HG03558 (cell line): ENCODE results near the gene CMTM3.
"Not testable (repeated sequence)": the region's sequence is repeated elsewhere in the genome, so short reads cannot be mapped to it uniquely, and the experiment has no call there.

Source experiments
- ATAC-seq: cut with Tn5 transposase; IDR thresholded peaks from one replicate; pipeline ENCODE4 v1.9.1; 2021; ENCODE audit warnings: moderate number of reproducible peaks; ENCODE audit not compliant: unreplicated experiment; ENCODE audit errors: extremely low read depth

The CMTM3 gene

DNA sequence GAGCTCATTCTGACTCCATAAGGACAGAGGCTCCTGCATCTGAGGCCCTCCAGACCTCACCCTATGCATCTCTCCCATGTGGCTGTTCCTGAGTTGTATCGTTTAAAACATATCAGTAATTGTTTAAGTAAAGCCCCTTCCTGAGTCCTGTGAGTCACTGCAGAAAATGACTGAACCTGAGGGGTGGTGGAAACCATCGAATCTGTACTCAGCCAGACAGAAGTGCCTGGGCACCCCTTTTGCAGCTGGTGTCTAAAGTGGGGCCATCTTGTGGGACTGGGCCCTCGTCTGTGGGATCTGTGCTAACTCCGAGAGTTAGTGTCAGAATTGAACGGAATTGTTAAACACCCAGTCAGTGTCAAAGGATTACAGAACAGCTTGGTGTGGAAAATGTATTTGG, 25.4 kb downstream of the CMTM3 start:
- ATAC-seq: no peak

DNA sequence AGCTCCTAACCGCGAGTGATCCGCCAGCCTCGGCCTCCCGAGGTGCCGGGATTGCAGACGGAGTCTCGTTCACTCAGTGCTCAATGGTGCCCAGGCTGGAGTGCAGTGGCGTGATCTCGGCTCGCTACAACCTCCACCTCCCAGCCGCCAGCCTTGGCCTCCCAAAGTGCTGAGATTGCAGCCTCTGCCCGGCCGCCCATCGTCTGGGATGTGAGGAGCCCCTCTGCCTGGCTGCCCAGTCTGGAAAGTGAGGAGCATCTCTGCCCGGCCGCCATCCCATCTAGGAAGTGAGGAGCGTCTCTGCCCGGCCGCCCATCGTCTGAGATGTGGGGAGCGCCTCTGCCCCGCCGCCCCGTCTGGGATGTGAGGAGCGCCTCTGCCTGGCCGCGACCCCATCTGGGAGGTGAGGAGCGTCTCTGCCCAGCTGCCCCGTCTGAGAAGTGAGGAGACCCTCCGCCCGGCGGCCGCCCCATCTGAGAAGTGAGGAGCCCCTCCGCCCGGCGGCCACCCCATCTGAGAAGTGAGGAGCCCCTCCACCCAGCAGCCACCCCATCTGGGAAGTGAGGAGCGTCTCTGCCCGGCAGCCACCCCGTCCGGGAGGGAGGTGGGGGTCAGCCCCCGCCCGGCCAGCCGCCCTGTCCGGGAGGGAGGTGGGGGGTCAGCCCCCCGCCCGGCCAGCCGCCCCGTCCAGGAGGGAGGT, 26.2 kb downstream of the CMTM3 start:
- not testable (repeated sequence) for ATAC-seq

DNA sequence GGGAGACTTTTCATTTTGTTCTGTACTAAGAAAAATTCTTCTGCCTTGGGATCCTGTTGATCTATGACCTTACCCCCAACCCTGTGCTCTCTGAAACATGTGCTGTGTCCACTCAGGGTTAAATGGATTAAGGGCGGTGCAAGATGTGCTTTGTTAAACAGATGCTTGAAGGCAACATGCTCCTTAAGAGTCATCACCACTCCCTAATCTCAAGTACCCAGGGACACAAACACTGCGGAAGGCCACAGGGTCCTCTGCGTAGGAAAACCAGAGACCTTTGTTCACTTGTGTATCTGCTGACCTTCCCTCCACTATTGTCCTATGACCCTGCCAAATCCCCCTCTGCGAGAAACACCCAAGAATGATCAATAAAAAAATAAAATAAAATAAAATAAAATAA, 27.1 kb downstream of the CMTM3 start:
- ATAC-seq: not testable (repeated sequence)

DNA sequence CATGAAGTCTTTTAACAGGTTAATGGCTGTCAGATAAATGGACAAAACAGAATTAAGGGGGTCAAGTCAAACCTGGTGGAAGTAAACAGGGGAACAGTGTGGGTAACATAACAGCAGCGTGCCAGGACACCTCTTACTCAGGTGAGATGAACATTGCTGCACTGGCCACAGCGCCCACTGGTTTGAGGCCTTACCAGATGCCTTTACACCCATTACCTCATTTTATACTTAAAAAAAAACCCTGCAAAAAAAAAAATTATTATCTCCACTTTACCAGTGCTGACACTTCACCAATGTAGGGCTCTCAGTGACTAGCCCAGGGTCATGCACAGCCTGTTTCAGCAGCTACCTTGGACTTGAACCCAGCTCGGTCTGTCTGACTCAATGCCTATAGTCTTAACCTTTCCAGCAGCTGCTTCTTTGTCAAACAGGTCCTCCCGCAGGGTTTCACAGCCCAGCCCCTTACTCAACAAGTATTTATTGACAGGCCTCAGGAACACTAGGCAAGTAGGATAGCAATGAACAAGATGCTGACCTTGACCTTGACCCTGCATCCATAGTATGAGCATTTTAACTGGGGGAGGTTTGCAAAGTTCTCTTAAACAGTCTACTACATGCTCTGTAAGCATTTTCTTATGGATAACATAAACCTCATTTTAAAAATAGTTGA, 30.2 kb downstream of the CMTM3 start:
- no peak for ATAC-seq

DNA sequence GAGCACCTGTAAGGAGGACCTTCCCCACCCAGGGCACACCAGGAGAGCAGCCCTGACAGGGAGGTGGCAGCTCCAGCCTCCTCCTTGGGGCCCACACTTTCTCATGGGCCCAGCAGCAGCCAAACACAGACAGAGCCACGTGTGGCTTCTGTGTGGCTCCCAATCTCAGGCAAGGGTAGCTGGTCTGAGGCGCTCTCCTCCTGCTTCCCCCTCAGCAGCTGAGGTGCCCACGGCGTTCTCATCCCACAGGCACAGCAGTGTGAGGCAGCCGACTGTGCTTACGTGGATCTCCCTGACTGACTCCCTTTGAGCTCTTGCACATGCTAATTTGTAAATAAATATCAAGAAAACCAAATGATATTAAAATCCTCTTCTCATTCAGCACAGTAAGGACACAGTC, 30.9 kb downstream of the CMTM3 start:
- ATAC-seq: no peak

DNA sequence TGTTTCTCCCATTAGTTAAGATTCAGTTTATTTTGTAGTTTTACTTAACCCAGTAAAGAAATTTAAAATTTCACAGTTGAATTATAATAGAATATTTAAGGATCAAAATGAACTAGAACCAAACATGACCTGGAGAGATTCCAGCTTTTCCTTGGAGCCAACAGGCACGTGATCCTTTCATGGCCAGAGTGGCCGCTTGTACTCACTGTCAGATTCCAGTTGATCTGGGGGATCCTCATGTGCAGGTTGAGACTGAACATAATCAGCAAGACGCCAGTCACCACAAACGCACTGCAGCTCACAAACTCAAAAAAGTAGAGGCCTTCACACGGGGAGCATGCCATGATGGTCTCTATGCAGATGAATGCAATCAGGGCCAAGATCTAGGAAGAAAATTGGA, 31.7 kb downstream of the CMTM3 start:
- ATAC-seq: no peak

DNA sequence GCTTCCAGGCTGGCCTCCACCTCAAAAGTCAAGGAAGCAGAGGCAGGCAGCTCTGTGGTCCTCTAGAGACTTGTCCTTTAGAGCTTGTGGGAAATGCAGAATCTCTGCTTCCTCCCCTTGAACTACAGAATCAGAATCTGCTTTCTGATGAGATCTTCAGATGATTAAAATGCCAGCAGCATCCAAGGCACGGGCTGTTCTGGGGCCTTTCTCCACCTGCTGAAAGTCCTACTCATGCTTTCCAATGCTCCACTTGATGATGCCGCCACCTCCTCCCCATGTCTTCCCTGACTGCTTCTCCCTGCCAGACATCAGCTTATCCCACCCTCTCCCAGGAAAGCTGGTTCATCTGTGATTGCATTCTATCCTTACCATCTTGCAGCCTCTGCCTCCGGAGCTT, 33.3 kb downstream of the CMTM3 start:
- no peak for ATAC-seq

DNA sequence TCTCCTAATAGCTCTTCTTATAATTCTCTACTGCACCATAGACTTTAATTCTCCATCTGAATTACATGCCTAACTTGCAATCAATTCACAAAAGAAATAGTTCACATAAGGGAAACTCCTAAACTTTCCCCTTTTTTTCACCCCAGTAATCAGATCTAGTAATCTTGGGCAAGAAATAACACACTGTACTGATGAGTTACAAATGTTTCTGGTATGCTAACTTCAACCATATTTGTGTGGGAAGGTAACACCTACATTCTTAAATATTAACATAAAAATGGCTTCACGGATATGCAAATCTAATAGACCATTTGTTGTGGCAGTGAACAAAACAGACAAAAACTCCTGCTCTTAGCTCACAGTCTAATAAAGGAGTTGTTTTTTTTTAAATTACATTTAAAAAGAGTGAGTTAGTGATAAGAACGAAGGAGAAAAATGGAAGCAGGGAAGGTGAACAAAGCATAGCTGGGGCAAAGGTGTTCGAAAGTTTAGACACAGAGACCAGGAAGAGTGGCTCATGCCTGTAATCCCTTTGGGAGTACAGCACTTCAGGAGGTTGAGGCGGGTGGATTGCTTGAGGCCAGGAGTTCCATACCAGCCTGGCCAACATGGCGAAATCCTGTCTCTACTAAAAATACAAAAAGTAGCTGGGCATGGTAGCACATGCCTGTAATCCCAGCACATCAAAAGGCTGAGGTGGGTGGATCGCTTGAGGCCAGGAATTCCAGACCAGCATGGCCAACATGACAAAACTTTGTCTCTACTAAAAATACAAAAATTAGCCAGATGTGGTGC, 34.8 kb downstream of the CMTM3 start:
- no peak for ATAC-seq

DNA sequence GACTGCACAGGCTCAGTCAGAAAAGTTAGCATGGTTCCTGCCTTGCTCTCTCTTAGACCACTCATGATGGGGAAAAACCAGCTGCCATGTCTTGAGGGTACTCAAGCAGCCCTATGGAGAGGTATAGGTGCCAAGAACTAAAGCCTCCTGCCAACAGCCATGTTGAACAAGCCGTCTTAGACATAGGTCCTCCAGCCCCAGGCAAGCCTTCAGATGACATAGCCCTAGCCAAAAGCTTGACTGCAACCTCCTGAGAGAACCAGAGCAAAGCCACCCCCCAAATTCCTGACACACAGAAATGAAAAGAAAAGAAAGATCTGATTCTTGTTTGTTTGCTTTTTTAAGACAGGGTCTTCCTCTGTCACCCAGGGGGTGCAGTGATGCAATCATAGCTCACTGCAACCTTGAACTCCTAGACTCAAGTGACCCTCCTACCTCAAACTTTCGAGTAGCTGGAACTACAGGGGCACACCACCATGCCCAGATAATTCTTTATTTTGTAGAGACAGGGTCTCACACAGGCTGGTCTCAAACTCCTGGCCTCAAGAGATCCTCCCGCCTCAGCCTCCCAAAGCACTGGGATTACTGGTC, 36.3 kb downstream of the CMTM3 start:
- no peak for ATAC-seq

DNA sequence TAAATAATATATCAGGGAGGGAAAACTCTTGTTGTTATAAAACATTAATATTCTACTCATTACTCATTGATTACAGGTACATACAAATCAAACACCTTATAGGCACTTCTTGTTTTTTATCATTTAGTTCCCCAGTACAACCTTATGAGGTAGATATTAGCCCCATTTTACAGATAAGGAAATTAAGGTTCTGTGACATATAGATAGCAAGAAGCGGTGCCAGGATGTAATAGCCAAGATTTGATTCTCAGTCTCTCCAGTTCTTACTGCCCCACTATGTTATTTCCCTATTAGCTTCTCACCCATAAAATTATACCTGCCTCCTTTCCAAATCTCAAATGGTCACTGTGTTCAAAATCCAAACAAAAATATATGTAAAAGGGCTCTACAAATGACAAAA, 36.9 kb downstream of the CMTM3 start:
- ATAC-seq: no peak

DNA sequence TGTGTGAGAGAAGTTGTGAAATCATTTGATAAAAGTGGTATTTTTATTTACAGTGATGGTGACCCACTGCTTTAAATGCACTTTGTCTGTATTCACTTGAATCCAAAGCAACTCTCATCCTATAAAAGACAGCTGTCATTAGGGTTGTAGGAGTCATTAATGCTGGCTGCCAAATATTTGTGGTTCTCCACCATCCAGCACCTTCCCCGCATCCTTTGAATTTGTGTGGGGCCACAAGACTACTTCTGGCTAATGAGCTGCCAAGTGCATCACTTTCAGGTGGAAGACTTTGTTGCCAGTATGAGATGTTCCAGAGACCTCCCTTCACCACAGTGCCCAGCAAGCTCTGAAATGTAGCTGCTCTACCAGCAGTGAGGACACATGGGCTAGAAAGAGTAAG, 43.4 kb downstream of the CMTM3 start:
- no peak for ATAC-seq

DNA sequence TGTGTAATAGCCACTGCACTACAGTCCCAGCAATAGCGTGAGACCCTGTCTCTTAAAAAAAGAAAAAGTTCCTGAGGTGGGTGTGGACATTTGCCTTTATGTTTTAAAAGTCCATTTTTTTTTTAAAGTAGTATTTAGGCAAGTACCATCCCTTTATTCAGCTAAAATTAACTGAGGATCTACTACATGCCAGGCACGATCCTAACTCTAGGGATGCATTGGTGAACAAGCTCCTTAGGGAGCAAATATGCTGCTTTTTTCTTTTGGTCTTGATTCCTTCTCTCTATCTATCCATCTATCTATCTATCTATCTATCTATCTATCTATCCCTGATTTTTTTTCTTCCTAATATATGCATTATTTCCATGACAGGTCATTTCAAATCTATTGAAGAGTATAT, 44.7 kb downstream of the CMTM3 start:
- no peak for ATAC-seq

DNA sequence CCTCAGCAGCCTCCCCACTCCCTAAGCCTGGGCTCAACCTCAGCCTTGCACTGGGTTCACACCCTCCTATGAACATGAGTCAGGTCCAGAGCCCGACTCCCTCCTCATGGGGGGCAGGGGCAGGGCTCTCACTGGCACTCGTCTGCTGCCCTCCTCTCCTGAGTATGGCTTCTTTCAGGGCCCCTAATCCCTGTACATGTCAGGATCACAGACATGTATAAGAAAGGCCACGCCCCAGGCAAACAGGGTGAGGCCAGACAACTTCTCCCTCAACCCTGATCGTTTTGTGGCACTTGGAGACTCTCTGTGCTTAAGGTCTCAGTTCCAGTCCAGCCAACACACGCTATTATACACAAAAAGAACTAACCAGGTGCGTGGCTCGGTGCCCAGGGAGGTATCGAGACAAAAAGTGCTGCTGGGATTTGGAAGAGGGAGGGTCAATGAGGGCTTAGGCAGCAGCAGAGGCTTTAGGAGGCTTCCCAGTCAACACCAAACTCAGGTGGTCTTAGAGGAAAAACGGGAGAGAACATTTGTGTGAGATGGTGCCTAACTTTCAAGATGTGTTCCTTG, 45.2 kb downstream of the CMTM3 start:
- no peak for ATAC-seq

DNA sequence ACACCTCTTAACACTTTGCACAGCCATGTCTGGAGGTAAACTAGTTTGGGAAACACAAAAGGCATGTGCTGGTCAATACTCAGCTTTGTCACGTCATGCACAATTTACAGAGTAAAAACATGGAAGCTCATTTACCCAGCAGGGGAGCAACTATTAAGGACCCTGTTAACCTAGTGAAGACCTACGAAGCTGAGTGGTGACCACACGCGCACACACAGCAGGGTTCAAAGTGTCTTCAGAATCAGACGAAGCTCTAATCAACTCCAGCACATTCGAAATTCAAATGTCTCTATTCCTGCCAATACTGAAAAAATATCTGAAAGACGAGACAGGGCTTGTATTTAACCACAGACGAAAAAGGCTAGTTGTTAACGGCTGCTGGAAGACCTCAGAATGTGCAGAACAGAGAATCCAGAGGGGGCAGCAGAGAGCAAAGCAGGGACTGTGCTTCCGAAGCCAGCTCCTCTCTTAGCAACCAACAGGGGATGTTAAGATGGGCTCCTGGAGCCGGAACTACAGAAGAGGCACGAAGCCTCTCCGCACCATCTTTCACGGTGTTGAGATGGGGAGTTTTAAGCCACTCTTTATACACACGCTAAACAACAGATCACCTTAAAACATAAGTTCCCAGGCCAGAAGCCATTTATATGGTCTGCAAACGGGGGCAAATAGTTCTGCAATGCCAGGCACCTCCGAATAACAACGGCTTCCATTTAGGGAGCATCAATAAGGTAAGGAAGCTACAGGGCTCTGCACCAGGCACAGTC, 46.4 kb downstream of the CMTM3 start:
- no peak for ATAC-seq

DNA sequence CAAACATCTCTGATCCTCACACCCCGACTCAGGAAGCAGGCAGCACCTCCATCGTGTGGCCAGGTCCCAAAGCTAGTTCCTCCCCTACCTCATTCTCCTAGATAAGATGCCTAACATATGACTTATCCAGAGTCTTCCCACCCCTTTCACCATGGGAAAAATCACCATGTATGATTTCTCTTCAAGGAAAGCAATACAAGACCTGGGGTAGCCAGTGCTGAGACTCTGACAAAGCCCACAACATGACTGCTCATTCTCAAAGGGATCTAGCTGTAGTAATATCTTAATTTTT, 46.9 kb downstream of the CMTM3 start:
- ATAC-seq: no peak

DNA sequence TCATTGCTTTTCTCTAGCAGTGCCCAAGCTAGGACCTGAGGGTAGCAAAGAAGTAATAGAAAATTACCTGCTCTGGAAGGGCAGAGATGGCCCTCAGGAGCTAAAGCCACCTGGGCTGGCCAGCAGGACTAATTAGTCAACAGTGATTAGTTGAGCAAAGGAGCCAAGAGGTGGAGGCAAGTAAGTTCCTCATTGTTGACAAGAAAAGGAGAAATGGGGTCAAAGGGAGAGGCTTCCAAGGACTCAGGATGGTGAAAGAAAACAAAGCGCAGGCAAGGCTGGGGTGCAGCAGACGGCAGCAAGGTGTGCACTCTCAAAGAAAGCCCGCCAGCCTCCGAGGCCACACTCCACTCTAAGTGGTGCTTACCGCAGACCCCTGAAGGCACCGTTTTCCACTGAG, 47.5 kb downstream of the CMTM3 start:
- ATAC-seq: no peak

DNA sequence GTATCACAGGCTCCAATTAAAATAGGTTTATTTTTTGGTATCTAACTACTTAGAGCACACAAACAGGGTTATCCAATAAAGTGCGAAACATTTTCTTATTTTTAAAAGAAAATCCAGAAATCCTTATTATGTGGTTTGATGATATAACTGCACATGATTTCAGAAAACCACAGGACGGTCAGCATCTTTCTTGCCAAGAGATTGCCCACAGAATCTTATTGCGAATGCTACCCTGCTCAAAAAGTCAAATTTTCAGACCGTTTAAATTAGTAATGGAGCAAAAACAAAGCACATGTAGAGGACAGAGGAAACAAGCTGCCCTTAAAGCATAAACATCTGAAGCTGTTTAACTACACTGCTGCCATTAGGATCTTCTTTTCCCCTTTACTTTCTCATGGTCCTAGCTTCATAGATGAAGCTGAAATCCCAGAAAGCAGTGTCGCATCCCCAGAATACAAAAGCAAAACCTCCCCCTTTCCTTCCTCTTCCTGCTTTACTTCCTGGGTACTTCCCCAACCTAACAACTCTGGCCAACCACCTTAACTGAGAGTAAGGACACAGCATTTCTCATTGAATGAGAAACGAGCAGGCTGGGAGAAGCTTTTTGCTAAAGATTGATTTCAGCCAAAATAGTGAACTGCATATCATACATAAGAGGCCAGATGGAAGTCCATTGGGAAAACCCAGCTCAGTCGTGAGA, 48.3 kb downstream of the CMTM3 start:
- ATAC-seq: no peak

DNA sequence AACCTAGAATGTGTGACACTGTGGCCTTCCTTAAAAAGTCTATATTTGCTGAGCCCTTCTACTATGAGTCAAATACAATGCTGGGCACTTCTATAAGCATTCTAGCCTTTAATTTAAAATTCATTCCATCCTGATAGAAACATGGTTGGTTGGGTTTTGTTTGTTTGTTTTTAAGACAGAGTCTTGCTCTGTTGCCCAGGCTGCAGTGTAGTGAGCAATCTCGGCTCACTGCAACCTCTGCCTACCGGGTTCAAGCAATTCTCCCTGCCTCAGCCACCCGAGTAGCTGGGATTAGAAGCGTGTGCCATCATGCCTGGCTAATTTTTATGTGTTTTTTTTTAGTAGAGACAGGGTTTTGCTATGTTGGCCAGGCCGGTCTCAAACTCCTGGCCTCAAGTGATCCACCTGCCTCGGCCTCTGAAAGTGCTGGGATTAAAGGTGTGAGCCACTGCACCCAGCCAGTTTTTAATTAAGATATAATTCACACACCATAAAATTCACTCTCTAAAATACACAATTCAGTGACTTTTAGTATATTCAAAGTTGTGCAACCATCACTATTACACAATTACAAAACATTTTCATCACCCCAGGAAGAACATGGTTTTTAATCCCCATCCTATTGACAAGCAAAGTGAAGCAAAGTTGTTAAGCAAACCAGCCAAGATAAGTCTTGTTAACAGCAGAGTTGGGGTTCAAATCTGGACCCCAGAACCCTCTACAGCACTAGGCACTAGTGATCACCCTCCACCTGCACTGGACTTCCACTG, 49.3 kb downstream of the CMTM3 start:
- no peak for ATAC-seq

DNA sequence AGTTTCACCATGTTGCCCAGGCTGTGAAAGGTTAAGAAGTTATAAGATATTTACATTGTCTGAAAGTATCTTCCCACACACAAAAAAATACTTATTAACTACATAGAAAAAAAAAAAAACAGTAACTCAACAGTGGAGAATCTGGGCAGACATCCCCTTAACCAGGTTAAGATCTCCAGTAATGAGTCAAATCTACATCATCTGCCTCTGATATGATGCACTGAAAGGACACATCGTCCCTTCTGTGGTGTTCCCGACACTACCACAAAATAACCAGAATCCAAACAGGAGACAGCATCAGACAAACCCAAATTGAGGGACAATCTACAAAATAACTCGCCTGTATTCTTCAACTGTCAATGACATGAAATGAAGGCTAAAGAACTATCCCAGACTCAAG, 52.0 kb downstream of the CMTM3 start:
- ATAC-seq: no peak
